Motor neuron (in vitro differentiated cells): ENCODE data around the gene NOC3L. TPM values are rescaled to one million over a fixed set of nuclear protein-coding genes. Genes with fewer than 3 reads are reported as not detected.
A peak's percentile ranks its signal among the peaks of the same experiment; 100 is the strongest.
"Not testable (repeated sequence)": the region's sequence is repeated elsewhere in the genome, so short reads cannot be mapped to it uniquely, and the experiment has no call there.

Source experiments
- ATAC-seq, 8 experiments: fragments of 200-7000 bp; cut with Tn5 transposase; replicated peaks in 6 of 8; 2 replicates each; pipeline ENCODE4 v1.8.0; 2021; ENCODE audit warnings: mild to moderate bottlenecking in 8 of 8, moderate library complexity in 8 of 8
- H3K27ac ChIP-seq, 2 donors: fragments of 250-450 bp; sonication (Bioruptor Pico); 2 replicates each; pipeline ENCODE4 v1.9.0; 2021; ENCODE audit warnings: antibody characterized with exemption in 2 of 2, mild to moderate bottlenecking in 2 of 2, moderate library complexity in 1 of 2
- H3K4me1 ChIP-seq, 2 donors: fragments of 250-450 bp; sonication (Bioruptor Pico); replicated peaks in 1 of 2; 2 replicates each; pipeline ENCODE4 v1.6.1; 2021; ENCODE audit warnings: antibody characterized with exemption in 2 of 2, mild to moderate bottlenecking in 2 of 2, moderate library complexity in 1 of 2
- H3K4me3 ChIP-seq, 5 donors: fragments of 250-450 bp; sonication (Bioruptor Pico); 2 replicates each; pipeline ENCODE4 v1.9.0; 2021; ENCODE audit warnings: antibody characterized with exemption in 5 of 5, mild to moderate bottlenecking in 5 of 5, moderate library complexity in 4 of 5
- WGBS, 10 experiments: fragments of 450-650 bp; shearing (Covaris generic); methylation state at CpG; one replicate each; pipeline ENCODE4 v1.0.0; 2022; 5-methylcytosine and 5-hydroxymethylcytosine counted together
- in situ Hi-C, 9 experiments: fragments of 400-800 bp; cut with MboI; loops; one replicate each; pipeline ENCODE4 v1.15.0; 2021; ENCODE audit warnings: low sequenced_read_pairs in 9 of 9, low pct_unique_long_range_greater_than_20kb in 2 of 9; ENCODE audit not compliant: unreplicated experiment in 9 of 9
- total RNA-seq, 8 experiments: library from RNA; unstranded; fragments of 300-600 nt; gene quantifications; 2 replicates each; pipeline versions ENCODE4 v1.2.3 to v1.2.4, GENCODE V29; 2022

The NOC3L gene
- total RNA-seq, 8 experiments from 2014 or later: 10.3 to 35.9 (median 17.3) TPM

GRCh38 chr10:94351089-94351488 is 11.7 kb downstream of the NOC3L start:
- no peak overlapping the region for H3K27ac ChIP-seq
- no peaks in the 10 kb centered on the region for H3K4me1 ChIP-seq
- no peak for ATAC-seq
- in situ Hi-C loops: no loop called here
- H3K4me3 ChIP-seq: no peak overlapping the region

DNA sequence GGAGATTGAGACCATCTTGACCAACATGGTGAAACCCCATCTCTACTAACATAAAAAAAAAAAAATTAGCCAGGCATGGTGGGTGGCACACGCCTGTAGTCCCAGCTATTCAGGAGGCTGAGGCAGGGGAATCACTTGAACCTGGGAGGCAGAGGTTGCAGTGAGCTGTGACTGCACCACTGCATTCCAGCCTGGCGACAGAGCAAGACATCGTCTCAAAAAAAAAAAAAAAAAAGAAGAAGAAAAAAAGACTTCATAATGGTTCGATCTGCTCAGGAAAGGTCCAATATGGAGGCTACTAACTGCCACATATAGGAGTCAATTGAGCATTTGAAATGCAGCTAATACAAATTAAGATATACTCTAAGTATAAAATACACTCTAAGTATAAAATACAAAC is 12.2 kb downstream of the NOC3L start:
- H3K4me1 ChIP-seq, H3K4me3 ChIP-seq, H3K27ac ChIP-seq, in situ Hi-C loops, ATAC-seq: not testable (repeated sequence)
- 76 to 100% (median 93%) methylated on average over 1 to 4 of the region's 4 CpGs; no CpG with 5 or more reads in 1 of the 10 experiments for WGBS, 10 experiments

- Histone ChIP-seq H3K4me1 (no peaks in the 10 kb centered on the region), H3K4me3 (no peak overlapping the region), H3K27ac (no peak overlapping the region)
- WGBS, 10 experiments: 38 to 100% (median 90%) methylated on average over 1 to 3 of the region's 3 CpGs; no CpG with 5 or more reads in 1 of the 10 experiments
- peak in 1 of 8 experiments; percentile 26 for ATAC-seq
- in situ Hi-C loops: loop anchor here in 1 of 9 experiments (25.0 kb wide), 1 partner anchor 437 kb away; no protein-coding TSS in a partner anchor
Observed at GRCh38 chr10:94349327-94349726, 13.4 kb downstream of the NOC3L start.

GRCh38 chr10:94344522-94345122 is 18.1 kb downstream of the NOC3L start:
- Histone ChIP-seq H3K4me3 (no peak overlapping the region), H3K27ac (no peak overlapping the region), H3K4me1 (no peaks in the 10 kb centered on the region)
- in situ Hi-C loops: loop anchor here in 1 of 9 experiments (25.0 kb wide), 1 partner anchor 432 kb away; no protein-coding TSS in a partner anchor
- WGBS, 10 experiments: 86 to 100% (median 98%) methylated on average over 1 to 6 of the region's 6 CpGs
- ATAC-seq: no peak

DNA sequence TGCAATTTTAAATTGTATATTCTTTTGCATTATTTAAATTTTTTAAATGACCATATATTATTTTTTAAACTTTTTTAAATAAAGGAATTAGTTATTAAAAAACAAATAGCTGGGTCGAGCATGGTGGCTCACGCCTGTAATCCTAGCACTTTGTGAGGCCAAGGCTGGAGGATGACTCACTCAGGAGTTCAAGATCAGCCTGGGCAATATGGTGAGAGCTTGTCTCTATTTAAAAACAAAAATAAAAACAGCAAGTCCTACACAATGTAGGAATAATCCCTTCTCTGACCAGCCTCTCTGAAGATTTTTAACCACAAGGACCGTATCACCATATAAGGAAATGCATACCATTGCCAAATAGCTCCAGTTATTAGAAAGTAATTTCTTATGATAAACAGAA is 19.6 kb downstream of the NOC3L start:
- in situ Hi-C loops: loop anchor here in 1 of 9 experiments (25.0 kb wide), 1 partner anchor 431 kb away; no protein-coding TSS in a partner anchor
- WGBS, 10 experiments: 10 to 100% (median 69%) methylated on average over 2 to 3 of the region's 3 CpGs; no CpG with 5 or more reads in 2 of the 10 experiments
- no peaks in the 10 kb centered on the region for H3K4me1 ChIP-seq
- H3K27ac ChIP-seq: no peak overlapping the region
- H3K4me3 ChIP-seq: no peak overlapping the region
- peak in 3 of 8 experiments; percentile 55 to 69 (median 58) for ATAC-seq

- Histone ChIP-seq H3K4me3 (no peak overlapping the region), H3K27ac (no peak overlapping the region), H3K4me1 (no peaks in the 10 kb centered on the region)
- in situ Hi-C loops: loop anchor here in 1 of 9 experiments (25.0 kb wide), 1 partner anchor 423 kb away; no protein-coding TSS in a partner anchor
- 80 to 100% (median 94%) methylated on average over 1 to 3 of the region's 3 CpGs; no CpG with 5 or more reads in 3 of the 10 experiments for whole genome bisulfite sequencing, 10 experiments
- ATAC-seq: no peak
Observed at GRCh38 chr10:94334857-94335256, 27.9 kb downstream of the NOC3L start.

DNA sequence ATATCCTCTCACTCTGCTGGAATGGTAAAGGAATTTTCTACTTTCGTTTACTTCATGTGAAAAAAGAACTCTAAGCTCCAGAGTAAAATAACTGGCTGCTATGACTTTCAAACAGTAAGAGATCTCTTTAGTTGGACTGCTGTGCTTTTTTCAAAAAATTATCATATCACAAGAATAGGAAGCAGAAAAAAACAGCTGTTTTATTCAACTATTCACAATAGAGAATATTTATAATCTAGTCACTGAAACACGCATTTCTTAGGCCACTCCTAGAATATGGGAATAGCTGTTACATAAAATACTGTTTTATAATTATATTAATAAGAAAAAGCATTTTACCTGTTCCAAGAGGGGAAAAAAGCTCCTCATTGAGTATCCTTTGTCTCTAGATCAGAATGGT is 29.7 kb downstream of the NOC3L start:
- WGBS, 10 experiments: 30 to 100% (median 89%) methylated on average over 1 to 2 of the region's 2 CpGs; no CpG with 5 or more reads in 1 of the 10 experiments
- Histone ChIP-seq H3K4me1 (no peaks in the 10 kb centered on the region), H3K27ac (no peak overlapping the region), H3K4me3 (no peak overlapping the region)
- in situ Hi-C loops: loop anchor here in 1 of 9 experiments (25.0 kb wide), 1 partner anchor 421 kb away; no protein-coding TSS in a partner anchor
- ATAC-seq: peak in 3 of 8 experiments; percentile 13 to 72 (median 65)

DNA sequence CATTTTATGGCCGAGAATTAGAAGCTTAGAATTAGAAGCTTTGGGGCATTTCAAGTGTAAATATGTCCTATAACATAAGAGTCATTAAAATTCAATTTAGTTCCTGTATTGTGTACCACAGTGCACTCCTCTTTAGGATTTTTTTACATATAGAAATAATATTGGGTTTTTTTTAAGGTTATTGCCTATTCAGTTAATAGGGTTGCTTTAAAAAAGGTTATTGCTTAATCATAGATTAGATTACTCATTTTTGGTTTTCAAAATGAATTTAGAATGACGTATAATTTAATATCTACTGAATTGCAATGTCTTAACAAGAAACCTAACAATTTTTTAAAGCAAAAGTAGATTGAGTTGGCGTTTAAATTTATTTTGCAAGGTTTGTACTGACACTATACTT is 34.1 kb downstream of the NOC3L start:
- no peak for ATAC-seq
- H3K4me3 ChIP-seq: no peak overlapping the region
- H3K4me1 ChIP-seq: no peaks in the 10 kb centered on the region
- H3K27ac ChIP-seq: no peak overlapping the region
- in situ Hi-C loops: loop anchor here in 2 of 9 experiments (10.0 to 25.0 kb wide), 2 partner anchors 414 to 416 kb away; no protein-coding TSS in a partner anchor
- WGBS, 10 experiments: 85 to 100% (median 94%) methylated on average over 1 to 3 of the region's 3 CpGs

DNA sequence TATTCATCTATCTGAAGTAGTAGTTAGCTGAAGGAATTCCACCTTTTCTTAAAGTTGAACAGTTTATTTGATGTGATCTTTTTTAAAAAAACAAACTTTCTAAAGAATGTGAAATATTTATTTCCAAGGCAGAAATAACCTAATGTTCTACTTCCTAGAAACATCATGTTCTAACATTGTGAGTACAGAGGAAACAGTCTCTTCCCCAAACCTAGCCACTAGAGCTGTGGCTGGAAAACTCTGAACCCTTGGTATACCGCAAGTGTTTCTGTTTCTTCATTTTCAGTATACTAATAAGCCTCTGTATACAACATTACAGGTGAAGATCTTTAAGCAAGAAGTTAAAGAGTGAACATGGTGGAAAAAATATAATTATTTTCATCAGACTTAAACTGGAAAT is 35.1 kb downstream of the NOC3L start:
- in situ Hi-C loops: loop anchor here in 2 of 9 experiments (10.0 to 25.0 kb wide), 2 partner anchors 413 to 415 kb away; no protein-coding TSS in a partner anchor
- no peak overlapping the region for H3K27ac ChIP-seq
- no peak overlapping the region for H3K4me3 ChIP-seq
- no peaks in the 10 kb centered on the region for H3K4me1 ChIP-seq
- ATAC-seq: no peak
- 88 to 100% (median 100%) methylated on average over 1 of the region's 1 CpG; no CpG with 5 or more reads in 4 of the 10 experiments for whole genome bisulfite sequencing, 10 experiments

DNA sequence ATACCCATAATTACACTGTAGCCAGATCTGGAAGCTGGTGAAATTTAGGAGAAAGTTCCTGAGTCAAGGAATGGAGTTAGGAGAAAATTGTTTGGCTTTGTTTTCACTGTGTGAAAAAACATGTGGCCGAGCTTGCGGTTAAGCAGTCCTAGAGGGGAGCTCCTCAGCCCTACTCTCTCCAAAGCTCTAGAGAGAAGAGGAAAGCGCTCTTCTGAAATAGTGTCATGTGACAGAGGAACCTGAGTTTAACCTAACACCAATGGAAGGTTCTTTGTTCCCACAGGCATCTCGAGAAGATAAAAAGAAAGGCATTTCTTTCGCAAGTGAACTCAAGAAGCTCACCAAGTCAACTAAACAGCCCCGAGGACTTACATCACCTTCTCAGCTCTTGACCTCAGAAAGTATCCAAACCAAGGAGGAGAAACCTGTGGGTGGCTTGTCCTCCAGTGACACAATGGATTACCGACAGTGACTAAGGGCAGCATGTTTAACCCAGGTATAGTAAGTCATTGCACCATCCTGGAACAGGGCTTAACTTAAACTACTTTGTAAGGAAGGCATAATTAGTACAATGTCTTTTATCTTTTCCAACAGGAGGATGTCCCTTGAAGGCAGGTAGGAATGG is 38.0 kb downstream of the NOC3L start:
- Histone ChIP-seq H3K27ac (no peak overlapping the region), H3K4me1 (no peaks in the 10 kb centered on the region), H3K4me3 (no peak overlapping the region)
- in situ Hi-C loops: loop anchor here in 3 of 9 experiments (10.0 to 25.0 kb wide), 2 partner anchors 410 to 412 kb away; no protein-coding TSS in a partner anchor
- WGBS, 10 experiments: 75 to 100% (median 94%) methylated on average over 2 to 7 of the region's 7 CpGs
- no peak for ATAC-seq

GRCh38 chr10:94320285-94320914 is 42.3 kb downstream of the NOC3L start:
- Histone ChIP-seq H3K4me3 (no peak overlapping the region), H3K27ac (no peak overlapping the region), H3K4me1 (no peaks in the 10 kb centered on the region)
- WGBS, 10 experiments: 0 to 80% (median 0%) methylated on average over 1 to 2 of the region's 2 CpGs; no CpG with 5 or more reads in 3 of the 10 experiments
- peak in 3 of 8 experiments; percentile 31 to 63 (median 62) for ATAC-seq
- in situ Hi-C loops: loop anchor here in 2 of 9 experiments (10.0 to 25.0 kb wide), 2 partner anchors 406 to 408 kb away; no protein-coding TSS in a partner anchor

DNA sequence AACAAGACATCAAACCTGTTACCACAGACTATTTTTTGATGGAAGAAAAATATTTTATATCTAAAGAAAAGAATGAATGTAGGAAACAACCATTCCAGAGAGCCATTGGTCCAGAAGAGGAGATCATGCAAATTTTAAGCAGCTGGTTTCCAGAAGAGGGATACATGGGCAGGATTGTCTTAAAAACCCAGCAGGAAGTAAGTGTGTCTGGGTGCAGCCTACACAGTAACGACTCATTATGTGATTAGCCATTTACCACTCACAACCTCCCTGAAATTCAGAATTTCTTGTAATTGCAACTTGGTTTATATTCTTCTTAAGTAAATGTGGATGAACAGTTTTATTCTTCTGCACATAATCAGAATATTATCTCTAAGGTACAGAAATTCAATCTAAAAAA is 46.2 kb downstream of the NOC3L start:
- Histone ChIP-seq H3K4me1 (no peaks in the 10 kb centered on the region), H3K4me3 (no peak overlapping the region), H3K27ac (no peak overlapping the region)
- WGBS, 10 experiments: 0 to 100% (median 80%) methylated on average over 1 of the region's 1 CpG; no CpG with 5 or more reads in 5 of the 10 experiments
- ATAC-seq: peak in 1 of 8 experiments; percentile 54
- in situ Hi-C loops: loop anchor here in 1 of 9 experiments (25.0 kb wide), 1 partner anchor 404 kb away; no protein-coding TSS in a partner anchor
